Measurements from ENCODE around the gene SLC12A5. TPM values are rescaled to one million over a fixed set of nuclear protein-coding genes. Genes with fewer than 3 reads are reported as not detected.

The SLC12A5 gene
- total and polyA plus RNA-seq, 2 donors (not counting 1 experiment from before 2014, with no cell fraction given) = 0.27 to 0.50 TPM

DNA sequence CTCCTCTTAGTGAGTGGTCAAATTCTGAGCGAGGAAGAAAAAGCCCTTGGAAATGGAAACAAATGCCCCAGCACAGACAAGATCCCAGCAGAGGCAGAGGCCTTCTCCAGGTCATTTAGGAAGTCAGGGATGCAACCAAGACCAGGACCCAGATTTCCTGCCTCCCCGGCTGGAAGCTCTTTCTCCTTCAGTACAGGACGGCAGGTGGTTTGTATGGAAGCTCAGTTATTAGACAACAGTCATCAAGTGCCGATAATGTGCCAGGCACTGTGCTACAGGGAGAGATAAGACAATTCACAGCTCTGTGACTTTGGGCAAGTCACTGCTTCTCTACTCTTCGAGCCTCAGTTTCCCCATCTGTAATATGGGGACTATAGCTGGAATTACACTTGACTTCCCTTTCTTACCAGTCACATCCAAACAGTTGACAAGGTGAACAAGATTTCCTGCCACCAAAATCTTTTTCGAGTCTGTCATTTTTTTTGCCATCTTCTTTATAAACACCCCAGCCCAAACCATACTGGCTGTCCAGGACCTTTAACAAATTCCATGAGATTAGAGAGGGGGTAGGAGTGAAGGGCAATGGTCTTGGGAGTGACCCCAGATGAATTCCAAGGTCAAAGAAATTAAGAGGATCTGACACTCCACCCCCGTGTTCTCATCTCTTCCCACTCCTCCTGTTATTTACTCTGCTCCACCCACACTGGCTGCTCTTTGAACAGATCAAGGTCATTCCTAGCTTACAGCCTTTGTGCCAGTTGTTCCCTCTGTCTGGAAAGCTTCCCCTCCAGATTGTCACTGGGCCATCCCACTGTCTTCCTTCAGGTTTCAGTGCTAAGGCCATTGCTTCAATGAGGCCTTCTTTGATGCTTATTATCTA is 14.3 kb upstream of the SLC12A5 start:
- Histone ChIP-seq H3K4me3 (replicated peaks in 1 of 4; ENCODE audit: control extremely low read depth in 1 of 4, insufficient read depth in 1 of 4, low read depth in 3 of 4, low read length in 4 of 4) (no peak overlapping the region), H3K9ac (ENCODE audit: insufficient read depth, low read length) (no peak overlapping the region), H3K4me2 (ENCODE audit: extremely low read depth, insufficient read depth, low read length) (no peak overlapping the region), H3K27ac (ENCODE audit: insufficient read depth, low read length) (no peak overlapping the region), H3K27me3 (ENCODE audit: control insufficient read depth, insufficient read depth, low read length) (peaks cover 40% of the 10 kb centered on the region), H3K36me3 (ENCODE audit: control insufficient read depth, insufficient read depth, low read length) (no peaks in the 10 kb centered on the region), H2AFZ (ENCODE audit: low read length) (no peak overlapping the region), H3K4me1 (ENCODE audit: control insufficient read depth, extremely low read depth, insufficient read depth, low read length) (no peaks in the 10 kb centered on the region), H3K79me2 (ENCODE audit: control insufficient read depth, insufficient read depth, low read length) (no peaks in the 10 kb centered on the region), H4K20me1 (ENCODE audit: control insufficient read depth, extremely low read depth, insufficient read depth, low read length) (no peaks in the 10 kb centered on the region), H3K9me3 (ENCODE audit: control insufficient read depth, insufficient read depth, low read depth, low read length) (no peaks in the 10 kb centered on the region)
- no peak for DNase-seq (ENCODE audit: low read depth in 2 of 2)
- TF ChIP-seq, protein P1, sequence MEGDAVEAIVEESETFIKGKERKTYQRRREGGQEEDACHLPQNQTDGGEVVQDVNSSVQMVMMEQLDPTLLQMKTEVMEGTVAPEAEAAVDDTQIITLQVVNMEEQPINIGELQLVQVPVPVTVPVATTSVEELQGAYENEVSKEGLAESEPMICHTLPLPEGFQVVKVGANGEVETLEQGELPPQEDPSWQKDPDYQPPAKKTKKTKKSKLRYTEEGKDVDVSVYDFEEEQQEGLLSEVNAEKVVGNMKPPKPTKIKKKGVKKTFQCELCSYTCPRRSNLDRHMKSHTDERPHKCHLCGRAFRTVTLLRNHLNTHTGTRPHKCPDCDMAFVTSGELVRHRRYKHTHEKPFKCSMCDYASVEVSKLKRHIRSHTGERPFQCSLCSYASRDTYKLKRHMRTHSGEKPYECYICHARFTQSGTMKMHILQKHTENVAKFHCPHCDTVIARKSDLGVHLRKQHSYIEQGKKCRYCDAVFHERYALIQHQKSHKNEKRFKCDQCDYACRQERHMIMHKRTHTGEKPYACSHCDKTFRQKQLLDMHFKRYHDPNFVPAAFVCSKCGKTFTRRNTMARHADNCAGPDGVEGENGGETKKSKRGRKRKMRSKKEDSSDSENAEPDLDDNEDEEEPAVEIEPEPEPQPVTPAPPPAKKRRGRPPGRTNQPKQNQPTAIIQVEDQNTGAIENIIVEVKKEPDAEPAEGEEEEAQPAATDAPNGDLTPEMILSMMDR (conservative IDR thresholded peaks at IDR 0.05 in 1 of 2, IDR thresholded peaks at IDR 0.05 in 1 of 2; ENCODE audit: low read depth in 1 of 2, low read length in 2 of 2) = no peak
- TF ChIP-seq EZH2 (IDR thresholded peaks at IDR 0.05; ENCODE audit: low read length, missing control alignments) = no peak

DNA sequence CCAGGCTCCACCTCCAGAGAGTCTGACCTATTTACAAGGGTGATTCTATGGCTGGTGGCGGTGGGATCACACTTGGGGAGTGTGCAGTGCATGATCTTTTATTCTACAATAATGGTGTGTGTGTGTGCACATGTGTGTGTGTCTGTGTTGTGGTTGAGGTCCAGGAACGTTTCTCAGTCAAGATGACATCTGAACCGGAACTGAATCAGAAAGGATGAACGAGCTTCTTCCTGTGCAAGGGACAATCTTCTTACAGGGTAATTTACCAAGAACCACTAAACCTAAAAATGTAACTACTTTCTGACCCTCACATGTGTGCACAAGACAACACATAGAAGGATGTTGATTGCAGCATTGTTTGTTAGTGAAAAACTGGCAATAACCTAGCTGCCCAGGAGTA is 11.7 kb upstream of the SLC12A5 start:
- H3K4me1 ChIP-seq (ENCODE audit: control insufficient read depth, extremely low read depth, insufficient read depth, low read length) = no peaks in the 10 kb centered on the region
- no peak overlapping the region for H2AFZ ChIP-seq (ENCODE audit: low read length)
- TF ChIP-seq, protein P1 (conservative IDR thresholded peaks at IDR 0.05 in 1 of 2, IDR thresholded peaks at IDR 0.05 in 1 of 2; ENCODE audit: low read depth in 1 of 2, low read length in 2 of 2) = no peak
- TF ChIP-seq EZH2 (IDR thresholded peaks at IDR 0.05; ENCODE audit: low read length, missing control alignments) = no peak
- H3K4me2 ChIP-seq (ENCODE audit: extremely low read depth, insufficient read depth, low read length) = no peak overlapping the region
- H4K20me1 ChIP-seq (ENCODE audit: control insufficient read depth, extremely low read depth, insufficient read depth, low read length) = no peaks in the 10 kb centered on the region
- H3K27me3 ChIP-seq (ENCODE audit: control insufficient read depth, insufficient read depth, low read length) = peaks cover 25% of the 10 kb centered on the region
- no peak overlapping the region for H3K4me3 ChIP-seq (replicated peaks in 1 of 4; ENCODE audit: control extremely low read depth in 1 of 4, insufficient read depth in 1 of 4, low read depth in 3 of 4, low read length in 4 of 4)
- no peaks in the 10 kb centered on the region for H3K9me3 ChIP-seq (ENCODE audit: control insufficient read depth, insufficient read depth, low read depth, low read length)
- no peak for DNase-seq (ENCODE audit: low read depth in 2 of 2)
- no peak overlapping the region for H3K9ac ChIP-seq (ENCODE audit: insufficient read depth, low read length)
- no peak overlapping the region for H3K27ac ChIP-seq (ENCODE audit: insufficient read depth, low read length)
- no peaks in the 10 kb centered on the region for H3K79me2 ChIP-seq (ENCODE audit: control insufficient read depth, insufficient read depth, low read length)
- H3K36me3 ChIP-seq (ENCODE audit: control insufficient read depth, insufficient read depth, low read length) = no peaks in the 10 kb centered on the region

DNA sequence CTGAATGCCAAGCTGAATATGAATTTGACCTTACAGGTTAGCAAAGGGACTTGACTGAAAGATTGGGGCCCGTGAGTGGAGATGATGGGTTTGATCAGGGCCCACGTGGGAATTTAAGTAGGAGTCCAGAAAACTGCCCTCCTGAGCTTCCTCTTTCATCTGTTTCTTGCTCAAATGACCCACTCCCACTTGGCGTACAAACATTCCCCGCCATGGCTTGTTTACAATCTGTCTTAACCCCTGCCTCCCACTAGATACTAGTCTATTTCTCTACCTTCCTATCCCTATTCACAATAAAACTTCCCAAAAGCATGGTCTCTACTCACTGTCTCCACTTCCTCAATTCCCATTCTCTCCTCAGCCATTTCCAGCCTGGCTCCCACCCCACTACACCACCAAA is 10.9 kb upstream of the SLC12A5 start:
- no peak for TF ChIP-seq EZH2 (IDR thresholded peaks at IDR 0.05; ENCODE audit: low read length, missing control alignments)
- TF ChIP-seq, protein P1 (conservative IDR thresholded peaks at IDR 0.05 in 1 of 2, IDR thresholded peaks at IDR 0.05 in 1 of 2; ENCODE audit: low read depth in 1 of 2, low read length in 2 of 2) = no peak
- no peak for DNase-seq (ENCODE audit: low read depth in 2 of 2)
- H3K27me3 ChIP-seq (ENCODE audit: control insufficient read depth, insufficient read depth, low read length) = peaks cover 19% of the 10 kb centered on the region

More for the DNA sequence above, 10.9 kb upstream of the SLC12A5 start:
- Histone ChIP-seq H4K20me1 (ENCODE audit: control insufficient read depth, extremely low read depth, insufficient read depth, low read length) (no peaks in the 10 kb centered on the region), H3K27ac (ENCODE audit: insufficient read depth, low read length) (no peak overlapping the region), H3K36me3 (ENCODE audit: control insufficient read depth, insufficient read depth, low read length) (no peaks in the 10 kb centered on the region), H3K9ac (ENCODE audit: insufficient read depth, low read length) (no peak overlapping the region), H3K79me2 (ENCODE audit: control insufficient read depth, insufficient read depth, low read length) (no peaks in the 10 kb centered on the region), H3K4me3 (replicated peaks in 1 of 4; ENCODE audit: control extremely low read depth in 1 of 4, insufficient read depth in 1 of 4, low read depth in 3 of 4, low read length in 4 of 4) (no peak overlapping the region), H2AFZ (ENCODE audit: low read length) (no peak overlapping the region), H3K9me3 (ENCODE audit: control insufficient read depth, insufficient read depth, low read depth, low read length) (no peaks in the 10 kb centered on the region), H3K4me1 (ENCODE audit: control insufficient read depth, extremely low read depth, insufficient read depth, low read length) (no peaks in the 10 kb centered on the region), H3K4me2 (ENCODE audit: extremely low read depth, insufficient read depth, low read length) (no peak overlapping the region)
